CD4-positive, alpha-beta memory T cell (primary cell): ENCODE results near the gene FKBP1B. TPM values are rescaled to one million over a fixed set of nuclear protein-coding genes. Genes with fewer than 3 reads are reported as not detected.
A peak's percentile ranks its signal among the peaks of the same experiment; 100 is the strongest.

Experiments used
- CTCF ChIA-PET: fragments of 350-600 bp; sonication (Branson Sonifier 250); formaldehyde crosslinking; loops from one replicate; lab custom pipeline; 2021; ENCODE audit warnings: inconsistent platforms; ENCODE audit not compliant: partially characterized antibody; lab: Charles Lee
- POLR2A ChIA-PET: fragments of 350-600 bp; sonication (Branson Sonifier 250); formaldehyde crosslinking; loops from one replicate; lab custom pipeline; 2021; ENCODE audit not compliant: partially characterized antibody; lab: Charles Lee
- DNase-seq, 5 donors: peaks; one replicate each; pipeline versions ENCODE4 v3.0.0 to v3.0.0-alpha.2; 2020 to 2022; ENCODE audit warnings: mixed read lengths in 1 of 5
- H3K27ac ChIP-seq: one replicate; pipeline ENCODE4 v1.7.0; 2013; ENCODE audit warnings: low read depth, low read length
- H3K27me3 ChIP-seq: 2 replicates; pipeline ENCODE4 v1.7.0; 2013; ENCODE audit warnings: mild to moderate bottlenecking, low read length, moderate library complexity; ENCODE audit not compliant: insufficient read depth
- H3K36me3 ChIP-seq: 2 replicates; pipeline ENCODE4 v1.7.0; 2013; ENCODE audit warnings: mild to moderate bottlenecking, low read length, moderate library complexity; ENCODE audit not compliant: insufficient read depth
- H3K4me1 ChIP-seq: 2 replicates; pipeline ENCODE4 v1.7.0; 2013; ENCODE audit warnings: mild to moderate bottlenecking, low read length, moderate library complexity; ENCODE audit not compliant: insufficient read depth
- H3K4me3 ChIP-seq, 2 donors: one replicate each; pipeline ENCODE4 v1.7.0; 2013; ENCODE audit warnings: low read length in 2 of 2, mild to moderate bottlenecking in 1 of 2
- H3K9me3 ChIP-seq, 2 donors: one replicate each; pipeline ENCODE4 v1.7.0; 2013; ENCODE audit warnings: low read length in 2 of 2, control low read depth in 1 of 2; ENCODE audit not compliant: control insufficient read depth in 1 of 2
- H3K27ac Mint-ChIP-seq, 7 donors: one replicate each; pipeline ENCODE4 v1.8.0; 2020 to 2021; ENCODE audit warnings: mixed read lengths in 7 of 7, mild to moderate bottlenecking in 6 of 7, inconsistent platforms in 3 of 7, moderate library complexity in 3 of 7
- H3K27me3 Mint-ChIP-seq, 2 donors: one replicate each; pipeline ENCODE4 v1.8.0; 2020 to 2021; ENCODE audit warnings: mixed read lengths in 2 of 2
- H3K36me3 Mint-ChIP-seq, 2 donors: one replicate each; pipeline ENCODE4 v1.8.0; 2020 to 2021; ENCODE audit warnings: mixed read lengths in 2 of 2, inconsistent platforms in 1 of 2, mild to moderate bottlenecking in 1 of 2
- H3K4me1 Mint-ChIP-seq, 4 donors: one replicate each; pipeline ENCODE4 v1.8.0; 2020 to 2021; ENCODE audit warnings: mixed read lengths in 4 of 4, mild to moderate bottlenecking in 1 of 4
- H3K4me3 Mint-ChIP-seq, 8 donors: one replicate each; pipeline ENCODE4 v1.8.0; 2020 to 2021; ENCODE audit warnings: mixed read lengths in 8 of 8, mild to moderate bottlenecking in 7 of 8, moderate library complexity in 6 of 8, inconsistent platforms in 3 of 8
- H3K9me3 Mint-ChIP-seq, 8 donors: one replicate each; pipeline ENCODE4 v1.8.0; 2020 to 2021; ENCODE audit warnings: mixed read lengths in 8 of 8, mild to moderate bottlenecking in 5 of 8, inconsistent platforms in 3 of 8, moderate library complexity in 1 of 8
- intact Hi-C: fragments of 100-400 bp; cut with micrococcal nuclease; formaldehyde crosslinking; loops from one replicate; pipeline ENCODE4 v1.15.1; 2023
- polyA plus RNA-seq, 2 donors: library from polyadenylated mRNA; unstranded; fragments of 300-500 nt; fragmentation: Illumina TruSeq; gene quantifications; one replicate each; pipeline ENCODE4 v1.2.3, GENCODE V29; 2021
- total RNA-seq, 2 experiments: library from RNA; stranded (reverse); gene quantifications; one replicate each; pipeline ENCODE4 v1.2.3, GENCODE V29; 2021

Gene FKBP1B
- total and polyA plus RNA-seq, 4 experiments from 2014 or later, result 0.58 to 2.5 (median 1.8) TPM

GRCh38 chr2:24077535-24077877 lies 28.0 kb downstream of the FKBP1B start:
- H3K27me3 Mint-ChIP-seq, result no peaks in the 10 kb centered on the region
- Histone ChIP-seq H3K4me3 (peak overlapping the region in 1 of 2 donors; percentile 87), H3K4me1 (peaks cover 28% of the 10 kb centered on the region), H3K27ac (peak overlapping the region; percentile 89), H3K9me3 (no peaks in the 10 kb centered on the region), H3K27me3 (no peaks in the 10 kb centered on the region), H3K36me3 (peaks cover 5% of the 10 kb centered on the region)
- DNase-seq, result no peak
- no peaks in the 10 kb centered on the region for H3K9me3 Mint-ChIP-seq
- CTCF ChIA-PET, result interaction anchor here (0.6 to 2.7 kb wide), 5 partner anchors 8 to 1895 kb away, joined by 3 to 16 read pairs (median 6); partner anchors contain the start of genes ATAD2B, TP53I3 and WDCP
- peak overlapping the region; percentile 87 to 100 (median 99) for H3K27ac Mint-ChIP-seq
- H3K4me1 Mint-ChIP-seq, result peaks cover 22 to 44% (median 31%) of the 10 kb centered on the region in 4 donors
- peaks cover 8 to 37% of the 10 kb centered on the region in 2 donors for H3K36me3 Mint-ChIP-seq
- POLR2A ChIA-PET, result interaction anchor here (0.6 to 3.7 kb wide), 8 partner anchors 28 to 299 kb away, joined by 3 to 124 read pairs (median 13); partner anchors contain the start of genes ATAD2B, FAM228B, FKBP1B and PFN4
- H3K4me3 Mint-ChIP-seq, result peak overlapping the region; percentile 98 to 100 (median 99)
- intact Hi-C loops, result loop anchor here (2.0 to 5.0 kb wide), 2 partner anchors 135 to 715 kb away; partner anchors contain the start of genes CENPO, PTRHD1 and UBXN2A

GRCh38 chr2:24077879-24078278 lies 28.3 kb downstream of the FKBP1B start:
- Histone ChIP-seq H3K9me3 (no peaks in the 10 kb centered on the region), H3K27ac (no peak overlapping the region), H3K4me3 (no peak overlapping the region), H3K27me3 (no peaks in the 10 kb centered on the region), H3K36me3 (peaks cover under 1% of the 10 kb centered on the region), H3K4me1 (peaks cover 28% of the 10 kb centered on the region)
- Mint-ChIP-seq H3K36me3 (peaks cover 6 to 33% of the 10 kb centered on the region in 2 donors), H3K4me1 (peaks cover 22 to 41% (median 29%) of the 10 kb centered on the region in 4 donors), H3K27me3 (no peaks in the 10 kb centered on the region), H3K27ac (peak overlapping the region; percentile 57 to 100 (median 99)), H3K9me3 (no peaks in the 10 kb centered on the region), H3K4me3 (peak overlapping the region; percentile 98 to 100 (median 99))
- ChIA-PET POLR2A (interaction anchor here (0.6 to 3.7 kb wide), 4 partner anchors 31 to 299 kb away, joined by 3 to 124 read pairs (median 32); partner anchors contain the start of genes ATAD2B, UBXN2A and WDCP), CTCF (interaction anchor here (0.6 to 2.7 kb wide), 4 partner anchors 42 to 1895 kb away, joined by 3 to 13 read pairs (median 4); no protein-coding TSS in a partner anchor)
- DNase-seq, result no peak
- intact Hi-C loops, result loop anchor here (2.0 to 5.0 kb wide), 2 partner anchors 136 to 715 kb away; partner anchors contain the start of genes CENPO, PTRHD1 and UBXN2A

DNA sequence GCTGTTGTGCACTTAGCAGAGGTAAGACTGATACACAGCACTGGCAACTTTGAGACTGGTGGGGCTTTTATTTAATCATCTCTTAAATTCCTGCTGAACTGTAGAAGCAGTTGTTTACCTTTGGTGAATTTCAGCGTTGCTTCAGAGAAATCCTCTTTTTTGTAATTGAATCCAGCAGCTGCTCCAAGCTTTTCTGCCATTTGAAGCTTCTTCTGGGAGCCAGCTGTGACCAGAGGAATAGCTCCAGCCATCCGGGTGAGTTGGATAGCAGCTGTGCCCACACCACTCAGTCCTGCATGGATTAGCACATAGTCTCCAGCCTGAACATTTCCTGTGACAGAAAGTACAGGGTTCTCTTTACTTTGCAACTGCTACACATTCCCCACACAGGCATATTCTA lies 31.2 kb downstream of the FKBP1B start:
- Mint-ChIP-seq H3K36me3 (peaks cover 6 to 19% of the 10 kb centered on the region in 2 donors), H3K9me3 (no peaks in the 10 kb centered on the region), H3K4me1 (peaks cover 19 to 36% (median 28%) of the 10 kb centered on the region in 4 donors), H3K4me3 (no peak overlapping the region), H3K27me3 (no peaks in the 10 kb centered on the region), H3K27ac (no peak overlapping the region)
- CTCF ChIA-PET, result interaction anchor here (2.3 to 5.1 kb wide), 2 partner anchors 154 to 256 kb away, joined by 8 to 108 read pairs; partner anchors contain the start of gene ATAD2B
- no peaks in the 10 kb centered on the region for H3K36me3 ChIP-seq
- no peaks in the 10 kb centered on the region for H3K27me3 ChIP-seq
- H3K4me3 ChIP-seq, result no peak overlapping the region
- peaks cover 26% of the 10 kb centered on the region for H3K4me1 ChIP-seq
- intact Hi-C loops, result no loop called here
- POLR2A ChIA-PET, result no interaction called here
- DNase-seq, result no peak
- no peak overlapping the region for H3K27ac ChIP-seq
- no peaks in the 10 kb centered on the region for H3K9me3 ChIP-seq

DNA sequence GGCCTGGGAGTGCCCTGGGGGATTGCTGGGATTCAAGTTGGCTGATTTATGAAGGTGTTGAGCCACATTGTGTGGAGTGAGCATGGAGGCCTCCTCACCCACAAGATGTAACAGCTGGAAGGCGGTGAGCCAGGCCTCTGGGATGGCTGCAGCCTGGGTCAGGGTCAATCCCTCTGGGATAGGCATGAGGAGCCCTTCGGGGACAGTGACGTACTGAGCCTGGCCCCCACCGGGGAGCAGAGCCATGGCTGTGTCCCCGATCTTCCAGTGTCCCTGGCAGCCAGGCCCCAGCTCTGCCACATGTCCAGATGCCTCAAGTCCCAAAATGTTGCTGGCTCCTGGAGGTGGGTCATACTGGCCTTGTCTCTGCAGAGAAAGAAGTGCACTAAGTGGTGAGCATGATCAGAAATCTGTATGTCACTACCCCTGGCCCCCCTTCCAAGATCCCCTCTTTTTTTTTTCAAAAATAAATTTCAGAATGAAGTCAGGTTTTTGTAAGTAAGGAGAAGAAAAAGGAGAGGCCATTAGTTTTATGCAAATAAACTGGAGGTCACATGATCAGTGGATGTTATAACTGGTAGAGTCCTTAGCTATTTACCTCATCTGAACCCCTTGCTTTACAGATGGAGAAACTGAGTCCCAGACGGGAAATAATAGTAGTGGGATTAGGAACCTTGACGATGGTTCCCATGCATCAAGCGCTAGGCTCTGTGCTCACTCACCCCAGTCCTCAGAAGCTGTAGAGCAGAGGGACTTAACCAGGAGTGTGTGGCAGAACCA lies 33.4 kb downstream of the FKBP1B start:
- CTCF ChIA-PET, result interaction anchor here (0.6 to 5.1 kb wide), 21 partner anchors 10 to 280 kb away, joined by 3 to 108 read pairs (median 7); partner anchors contain the start of genes ATAD2B and WDCP
- intact Hi-C loops, result no loop called here
- Histone ChIP-seq H3K36me3 (no peaks in the 10 kb centered on the region), H3K4me1 (peaks cover 14% of the 10 kb centered on the region), H3K27ac (no peak overlapping the region), H3K9me3 (no peaks in the 10 kb centered on the region), H3K4me3 (no peak overlapping the region), H3K27me3 (no peaks in the 10 kb centered on the region)
- Mint-ChIP-seq H3K36me3 (peaks cover 9% of the 10 kb centered on the region in 2 donors), H3K27ac (peak overlapping the region in 3 of 7 donors; percentile 64 to 89 (median 77)), H3K4me1 (peaks cover 11 to 16% (median 15%) of the 10 kb centered on the region in 4 donors), H3K27me3 (no peaks in the 10 kb centered on the region), H3K4me3 (peak overlapping the region in 7 of 8 donors; percentile 85 to 92 (median 89)), H3K9me3 (no peaks in the 10 kb centered on the region)
- POLR2A ChIA-PET, result interaction anchor here (0.7 to 3.4 kb wide), 8 partner anchors 36 to 368 kb away, joined by 4 to 24 read pairs (median 7); partner anchors contain the start of genes ATAD2B, ITSN2, UBXN2A and WDCP
- no peak for DNase-seq

GRCh38 chr2:24083567-24084385 lies 34.2 kb downstream of the FKBP1B start:
- H3K9me3 ChIP-seq, result no peaks in the 10 kb centered on the region
- DNase-seq, result peak in 1 of 5 donors; percentile 70
- H3K4me1 ChIP-seq, result peaks cover 14% of the 10 kb centered on the region
- peak overlapping the region; percentile 29 to 57 for H3K4me3 ChIP-seq
- Mint-ChIP-seq H3K4me3 (peak overlapping the region; percentile 85 to 92 (median 88)), H3K27me3 (no peaks in the 10 kb centered on the region), H3K36me3 (peaks cover 9% of the 10 kb centered on the region in 2 donors), H3K27ac (peak overlapping the region in 6 of 7 donors; percentile 64 to 89 (median 78)), H3K4me1 (peaks cover 11 to 14% (median 13%) of the 10 kb centered on the region in 4 donors), H3K9me3 (no peaks in the 10 kb centered on the region)
- H3K27me3 ChIP-seq, result no peaks in the 10 kb centered on the region
- no peaks in the 10 kb centered on the region for H3K36me3 ChIP-seq
- POLR2A ChIA-PET, result interaction anchor here (0.7 to 3.4 kb wide), 9 partner anchors 8 to 368 kb away, joined by 4 to 24 read pairs (median 7); partner anchors contain the start of genes ATAD2B, ITSN2, SF3B6 and UBXN2A
- CTCF ChIA-PET, result interaction anchor here (0.6 to 5.1 kb wide), 34 partner anchors 10 to 840 kb away, joined by 3 to 108 read pairs (median 4); partner anchors contain the start of genes ATAD2B and WDCP
- peak overlapping the region; percentile 27 for H3K27ac ChIP-seq
- intact Hi-C loops, result loop anchor here (1.0 to 2.0 kb wide), 6 partner anchors 7 to 299 kb away; partner anchors contain the start of genes ATAD2B, SF3B6 and WDCP
